HS-27A (cell line): ENCODE measurements around the gene ADAMTS16.

Source experiments
- DNase-seq: peaks from one replicate; pipeline ENCODE4 v3.0.0-alpha.2; 2012; ENCODE audit warnings: low read depth, missing footprints

Gene ADAMTS16

GRCh38 chr5:5188376-5189050 lies 48.4 kb downstream of the ADAMTS16 start:
- DNase-seq, result no peak

DNA sequence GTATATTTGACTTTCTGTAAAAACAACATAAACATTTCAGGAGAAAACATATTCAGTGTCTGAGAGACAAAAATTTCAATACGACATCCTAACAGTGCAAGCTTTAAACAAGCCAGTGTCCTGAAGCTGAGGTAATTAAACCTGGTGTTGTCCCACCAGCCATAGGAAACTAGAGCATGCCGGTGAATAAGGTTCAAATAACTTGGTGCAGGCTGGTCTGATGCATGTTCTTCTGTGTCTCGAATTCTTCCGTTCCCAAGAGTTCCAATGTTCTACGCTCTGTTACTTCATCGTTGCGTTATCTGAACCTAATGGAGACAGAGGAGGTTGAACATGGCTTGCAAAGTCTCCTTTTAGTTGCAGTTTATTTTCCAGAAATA lies 48.9 kb downstream of the ADAMTS16 start:
- no peak for DNase-seq

DNA sequence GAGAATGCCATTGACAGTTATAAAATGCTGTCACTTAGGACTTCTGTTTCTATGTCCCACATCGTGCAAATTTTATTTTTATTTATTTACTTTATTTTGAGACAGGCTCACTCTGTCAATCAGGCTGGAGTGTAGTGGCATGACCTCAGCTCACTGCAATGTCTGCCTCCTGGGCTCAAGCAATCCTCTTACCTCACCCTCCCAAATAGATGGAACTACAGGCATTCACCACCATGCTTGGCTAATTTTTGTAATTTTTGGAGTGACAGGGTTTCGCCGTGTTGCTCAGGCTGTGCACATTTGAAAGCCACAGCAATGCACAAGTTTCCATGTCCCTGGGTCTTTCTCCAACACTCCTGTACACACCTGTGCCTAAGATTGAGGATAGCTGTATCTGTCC lies 51.8 kb downstream of the ADAMTS16 start:
- DNase-seq, result no peak

DNA sequence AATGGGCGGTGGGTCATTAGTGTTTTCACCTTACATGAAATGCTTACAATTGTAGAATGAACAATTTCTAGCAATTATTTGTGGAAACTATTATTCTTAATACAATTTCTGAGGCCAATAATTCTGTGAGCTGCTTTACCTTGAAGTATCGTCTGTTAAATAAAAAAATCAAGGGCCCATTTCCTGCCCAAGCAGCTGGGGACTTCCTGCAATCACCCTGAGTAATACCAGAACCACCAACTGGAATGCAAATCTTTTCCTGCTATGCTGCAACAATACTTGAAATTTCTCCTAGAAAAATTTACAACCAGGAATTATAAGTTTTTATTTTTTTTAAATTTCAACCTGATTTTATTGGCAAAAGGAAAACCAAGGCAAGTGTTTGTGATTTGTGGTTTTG lies 52.6 kb downstream of the ADAMTS16 start:
- no peak for DNase-seq

DNA sequence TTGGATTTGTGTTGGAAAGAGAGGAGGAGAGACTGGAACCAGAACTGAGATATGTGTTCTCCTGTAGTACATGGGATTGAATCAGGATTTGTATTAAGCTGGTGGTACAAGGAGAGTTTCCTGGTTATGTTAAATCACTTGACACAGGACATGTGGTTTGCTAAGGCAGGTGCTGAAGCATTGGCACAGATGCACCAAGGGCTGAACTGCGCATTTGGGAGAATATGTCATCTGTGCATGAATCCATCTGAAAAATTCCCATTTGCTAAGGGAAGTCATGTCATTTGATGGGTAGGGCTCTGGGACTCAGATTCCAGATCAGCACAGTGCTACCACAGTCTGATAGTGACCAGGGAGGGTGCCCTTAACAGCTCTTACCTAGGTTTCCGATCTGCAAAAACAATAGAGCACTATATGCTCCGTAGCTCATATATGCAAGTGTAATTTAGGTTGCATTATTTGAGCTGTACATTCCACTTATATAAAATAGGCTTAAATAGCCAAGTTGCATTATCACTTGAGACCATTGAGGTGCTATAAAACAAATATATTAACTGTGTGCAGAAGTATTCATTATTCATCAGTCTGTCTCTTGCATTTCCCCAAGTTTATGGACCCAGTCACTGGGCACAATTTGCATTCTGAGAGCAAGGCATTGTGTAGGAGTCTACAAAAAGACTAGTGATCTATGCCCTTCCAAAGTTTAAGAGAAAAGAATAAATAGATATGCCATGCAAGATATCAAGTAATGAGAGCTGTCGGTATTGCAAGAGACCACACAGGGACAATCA lies 55.2 kb downstream of the ADAMTS16 start:
- DNase-seq, result no peak

DNA sequence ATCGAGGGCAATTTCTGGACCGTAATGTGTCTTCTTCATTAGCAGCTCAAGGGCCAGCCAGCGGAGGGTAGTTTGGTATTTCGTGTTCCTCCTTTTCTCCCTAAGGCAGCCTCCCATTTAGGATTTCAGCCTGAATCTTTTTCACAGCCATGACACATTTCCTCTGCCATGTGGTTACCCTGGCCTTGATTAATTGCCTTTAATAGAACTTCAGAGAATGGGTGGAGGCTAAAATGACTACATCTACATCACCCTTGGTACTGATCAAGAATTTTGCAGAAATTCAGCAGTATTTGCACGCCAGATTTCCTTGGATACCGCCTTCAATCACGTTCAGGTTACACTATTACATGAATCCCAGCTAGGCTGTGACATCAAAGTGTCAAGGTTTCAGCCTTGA lies 58.0 kb downstream of the ADAMTS16 start:
- DNase-seq, result no peak

- DNase-seq, result no peak
Observed at GRCh38 chr5:5198815-5199214, 58.7 kb downstream of the ADAMTS16 start.

DNA sequence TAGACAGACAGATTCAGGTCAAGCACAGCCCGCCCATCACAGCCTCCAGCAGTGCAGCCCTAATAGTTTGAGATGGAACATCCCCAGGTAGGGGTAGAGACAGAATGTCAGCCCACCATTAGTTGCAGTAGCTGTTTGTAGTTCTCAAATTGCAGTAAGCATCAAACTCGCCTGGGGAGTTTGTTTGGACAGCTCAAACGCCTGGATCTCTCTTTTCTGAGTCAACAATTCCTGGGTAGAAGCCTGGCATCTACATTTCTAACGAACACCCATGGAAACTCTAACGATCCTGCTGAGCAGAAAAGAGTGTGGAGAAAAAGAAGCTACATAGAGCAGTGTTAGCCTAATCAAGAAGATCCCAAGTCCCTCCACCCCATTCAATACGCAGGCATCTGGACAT lies 59.4 kb downstream of the ADAMTS16 start:
- no peak for DNase-seq

- no peak for DNase-seq
Observed at GRCh38 chr5:5200133-5200532, 60.0 kb downstream of the ADAMTS16 start.

DNA sequence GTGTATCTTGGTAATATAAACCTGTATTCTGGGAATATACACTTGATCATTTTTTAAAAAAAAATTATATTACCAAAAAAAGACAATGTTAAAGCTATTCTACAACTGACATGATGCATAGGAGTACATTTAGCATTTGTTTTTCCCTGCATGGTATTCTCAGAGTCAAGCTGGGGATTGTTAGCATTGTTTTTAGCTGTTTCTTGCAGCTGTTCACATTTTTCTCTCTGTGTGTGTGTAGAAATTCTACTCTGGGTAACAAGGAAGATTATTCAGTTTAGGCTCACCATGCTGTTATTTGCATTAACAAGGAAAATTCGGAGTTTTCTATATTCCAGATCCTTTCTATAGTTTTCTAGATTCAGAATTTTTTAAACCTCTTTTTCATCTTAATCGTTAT lies 62.2 kb downstream of the ADAMTS16 start:
- DNase-seq, result no peak

DNA sequence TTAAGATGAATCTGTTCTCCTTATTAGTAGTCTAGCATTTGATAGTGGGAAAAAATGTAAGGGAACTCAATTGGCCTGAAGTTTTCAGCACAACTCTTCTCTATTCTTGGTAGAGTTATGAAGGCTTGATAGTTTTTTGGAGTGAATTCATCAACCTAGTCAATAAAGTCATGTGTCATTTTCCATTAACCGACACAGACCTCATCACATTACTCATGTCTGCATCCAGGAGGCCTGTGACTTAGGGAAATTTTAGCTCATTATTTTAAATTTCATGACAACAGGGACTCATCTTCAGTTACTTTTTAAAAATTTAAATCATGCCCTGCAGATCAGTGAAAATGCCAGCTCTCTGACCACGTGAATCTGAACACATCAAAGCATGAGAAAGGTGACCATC lies 63.3 kb downstream of the ADAMTS16 start:
- no peak for DNase-seq

- no peak for DNase-seq
Observed at GRCh38 chr5:5207828-5208227, 67.7 kb downstream of the ADAMTS16 start.

DNA sequence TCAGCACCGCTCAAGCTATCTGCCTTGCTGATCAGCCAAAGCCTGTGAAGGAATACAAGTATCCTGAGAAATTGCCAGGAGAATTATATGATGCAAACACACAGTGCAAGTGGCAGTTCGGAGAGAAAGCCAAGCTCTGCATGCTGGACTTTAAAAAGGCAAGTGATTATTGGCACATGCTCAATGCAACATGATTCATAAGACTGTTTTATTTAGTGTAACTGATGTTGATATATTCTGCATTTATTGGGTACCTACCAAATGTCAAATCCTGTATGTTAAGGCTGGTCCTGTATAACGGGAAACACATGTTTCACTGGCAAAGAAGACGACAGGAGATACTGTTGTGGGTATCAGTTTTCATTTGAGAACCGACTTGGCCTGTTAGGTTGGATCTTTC lies 69.0 kb downstream of the ADAMTS16 start:
- DNase-seq, result no peak

- DNase-seq, result no peak
Observed at GRCh38 chr5:5209510-5210286, 69.6 kb downstream of the ADAMTS16 start.

DNA sequence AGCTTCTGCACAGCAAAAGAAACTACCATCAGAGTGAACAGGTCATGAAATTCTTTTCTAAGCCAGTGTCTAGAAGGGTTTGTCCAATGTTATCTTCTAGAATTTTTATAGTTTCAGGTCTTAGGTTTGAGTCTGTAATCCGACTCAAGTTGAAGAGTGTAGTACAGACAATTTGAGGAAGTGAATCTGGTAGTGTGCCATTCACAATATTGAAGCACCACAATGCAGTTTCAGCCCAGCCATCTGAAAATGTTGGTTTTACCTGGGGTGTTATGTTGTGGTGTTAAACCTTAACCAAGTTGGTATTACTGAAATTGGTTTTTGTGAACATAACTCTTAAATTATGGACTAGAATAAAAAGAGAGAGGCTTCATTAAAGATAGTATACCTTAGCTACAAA lies 77.2 kb downstream of the ADAMTS16 start:
- no peak for DNase-seq

DNA sequence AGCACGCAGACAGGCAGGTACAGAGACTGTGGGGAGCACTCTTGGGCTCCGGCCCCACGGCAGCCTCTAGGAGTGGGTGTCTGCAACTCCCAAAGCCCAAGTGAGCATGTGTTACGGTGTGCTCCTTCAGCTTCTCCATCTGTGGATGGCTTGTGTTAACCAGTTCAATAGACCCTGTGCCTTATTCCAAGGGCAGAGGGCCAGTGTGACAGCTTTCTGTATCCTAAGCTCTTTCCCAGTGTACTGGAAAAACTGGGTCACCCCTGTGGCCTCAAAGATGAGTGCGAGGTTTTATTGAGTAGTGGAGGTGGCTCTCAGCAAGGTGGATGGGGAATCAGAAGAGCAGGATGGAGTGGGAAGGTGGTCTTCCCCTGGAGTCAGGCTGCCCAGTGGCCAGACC lies 78.3 kb downstream of the ADAMTS16 start:
- no peak for DNase-seq

GRCh38 chr5:5219541-5219940 lies 79.4 kb downstream of the ADAMTS16 start:
- DNase-seq, result no peak

DNA sequence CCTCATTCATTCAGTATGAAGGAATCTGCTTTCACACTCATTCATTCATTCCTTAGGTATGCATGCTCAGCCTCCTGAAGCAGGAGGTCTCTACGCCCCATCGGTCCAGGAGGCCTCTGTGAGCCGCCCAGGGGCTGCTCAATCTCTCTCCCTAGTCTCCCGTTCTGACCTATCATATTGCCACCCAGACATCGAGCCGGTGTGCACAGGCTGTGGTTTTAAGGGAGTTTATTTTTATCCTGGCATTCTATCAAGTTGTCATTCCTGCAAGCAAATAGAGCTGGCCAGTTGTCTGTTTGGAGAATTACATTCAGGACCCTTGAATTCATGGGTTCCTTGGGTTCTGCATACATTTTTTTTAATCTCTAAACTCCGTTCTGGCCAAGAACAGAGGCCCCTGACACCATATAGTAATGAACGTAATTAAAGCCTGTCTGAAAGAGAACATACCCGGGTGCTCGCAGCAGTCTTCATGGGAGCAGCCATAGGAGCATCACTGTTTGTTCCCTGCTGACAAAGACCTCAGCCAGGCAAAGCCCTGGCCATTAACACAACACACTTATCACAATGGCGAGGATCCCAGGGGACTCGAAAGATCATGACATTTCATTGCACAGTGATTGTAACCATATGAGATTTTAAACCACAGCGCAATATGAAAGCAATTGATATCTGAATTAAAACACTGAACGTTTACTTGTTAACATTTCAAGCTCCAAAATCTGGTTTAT lies 80.9 kb downstream of the ADAMTS16 start:
- DNase-seq, result no peak

DNA sequence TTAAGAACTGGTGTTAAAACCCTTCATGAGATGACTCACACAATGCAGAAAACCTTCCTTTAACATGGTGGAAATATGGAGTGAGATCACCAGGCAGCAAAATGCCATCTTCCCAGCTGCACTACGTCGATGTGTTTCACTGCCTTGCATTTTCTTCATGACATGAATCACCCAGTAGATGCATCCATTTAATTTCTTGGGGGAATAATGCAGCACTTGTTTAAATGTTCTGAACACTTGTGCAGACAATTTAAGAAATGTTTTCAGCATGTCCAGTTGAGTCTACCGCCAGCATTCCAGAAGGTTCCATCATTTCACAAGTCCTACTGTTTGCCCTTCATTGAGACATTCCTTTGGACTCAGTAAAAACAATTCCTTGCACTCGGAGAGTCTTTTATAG lies 81.6 kb downstream of the ADAMTS16 start:
- peak; percentile 74 for DNase-seq

DNA sequence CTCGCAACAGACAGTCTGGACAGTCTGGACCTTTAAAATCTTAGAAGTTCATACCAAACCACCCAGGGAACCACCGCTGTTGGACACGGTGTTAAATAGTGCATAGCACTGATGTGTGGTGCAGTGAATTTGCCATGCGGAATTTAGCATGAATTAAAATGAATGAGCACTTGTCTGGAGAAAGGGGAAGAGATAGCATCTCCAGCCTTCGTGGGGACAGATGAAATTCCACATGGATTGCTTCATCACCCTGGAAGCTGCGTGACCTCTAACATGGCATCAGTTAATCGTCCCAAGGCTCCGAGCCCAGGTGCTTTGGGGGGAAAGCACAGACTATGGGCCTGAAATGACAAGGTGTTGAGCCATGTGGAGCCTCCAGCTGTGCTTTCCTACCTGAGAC lies 91.4 kb downstream of the ADAMTS16 start:
- DNase-seq, result no peak

- DNase-seq, result no peak
Observed at GRCh38 chr5:5234912-5235311, 94.8 kb downstream of the ADAMTS16 start.

GRCh38 chr5:5235685-5236084 lies 95.6 kb downstream of the ADAMTS16 start:
- no peak for DNase-seq
